ENCODE data around the gene PRSS53. TPM values are rescaled to one million over a fixed set of nuclear protein-coding genes. Genes with fewer than 3 reads are reported as not detected.

PRSS53 gene
- total RNA-seq, 1 experiment from 2014 or later, result 4.4 TPM

DNA sequence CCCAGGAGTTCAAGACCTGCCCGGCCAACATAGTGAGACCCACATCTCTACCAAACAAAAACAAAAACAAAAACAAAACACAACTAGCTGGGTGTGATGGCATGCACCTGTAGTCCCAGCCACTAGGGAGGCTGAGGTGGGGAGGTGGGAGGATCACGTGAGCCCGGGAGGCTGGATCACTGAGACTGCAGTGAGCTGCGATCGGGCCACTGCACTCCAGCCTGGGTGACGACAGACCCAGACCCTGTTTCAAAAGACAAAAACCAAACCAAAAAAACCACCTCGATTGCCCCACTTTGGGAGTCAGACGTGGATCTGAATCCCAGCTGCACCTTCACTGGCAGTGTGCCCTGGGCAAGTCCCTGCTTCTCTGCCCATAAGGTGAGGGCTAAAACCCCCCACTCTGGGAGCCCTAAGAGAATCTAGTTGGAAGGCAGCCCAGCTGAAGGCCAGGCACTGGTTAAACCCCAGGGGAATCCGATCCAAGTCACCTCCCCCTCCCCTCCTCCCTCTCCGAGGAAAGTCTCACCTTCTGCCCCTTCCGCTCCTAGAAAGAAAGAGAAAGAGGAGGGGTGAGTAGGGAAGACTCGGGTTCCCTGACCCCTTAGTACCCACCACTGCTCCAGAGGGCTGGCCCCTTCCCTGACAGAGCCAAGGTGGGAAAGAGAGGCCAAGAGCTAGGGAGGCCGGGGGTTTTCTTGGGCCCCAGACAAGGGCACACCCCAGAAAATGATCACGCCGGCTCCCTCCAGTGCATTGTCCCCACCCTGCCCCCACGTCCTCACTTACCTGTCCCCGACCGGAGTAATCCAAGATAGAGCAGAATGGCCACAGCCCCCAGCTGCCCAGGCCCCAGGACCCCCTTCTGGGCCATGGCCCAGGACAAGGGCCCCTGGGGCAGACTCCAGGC, 46.1 kb upstream of the PRSS53 start:
- CTCF ChIA-PET, result interaction anchor here (0.5 to 2.0 kb wide), 13 partner anchors 16 to 748 kb away, joined by 3 to 7 read pairs (median 3); partner anchors contain the start of genes ARMC5, KAT8 and ZNF267
- H3K36me3 Mint-ChIP-seq (ENCODE audit: insufficient read depth, unreplicated experiment), result peaks cover 19% of the 10 kb centered on the region
- BruUV-seq (replicated peaks), result TSS peak; percentile 64
- TF ChIP-seq, protein P1, sequence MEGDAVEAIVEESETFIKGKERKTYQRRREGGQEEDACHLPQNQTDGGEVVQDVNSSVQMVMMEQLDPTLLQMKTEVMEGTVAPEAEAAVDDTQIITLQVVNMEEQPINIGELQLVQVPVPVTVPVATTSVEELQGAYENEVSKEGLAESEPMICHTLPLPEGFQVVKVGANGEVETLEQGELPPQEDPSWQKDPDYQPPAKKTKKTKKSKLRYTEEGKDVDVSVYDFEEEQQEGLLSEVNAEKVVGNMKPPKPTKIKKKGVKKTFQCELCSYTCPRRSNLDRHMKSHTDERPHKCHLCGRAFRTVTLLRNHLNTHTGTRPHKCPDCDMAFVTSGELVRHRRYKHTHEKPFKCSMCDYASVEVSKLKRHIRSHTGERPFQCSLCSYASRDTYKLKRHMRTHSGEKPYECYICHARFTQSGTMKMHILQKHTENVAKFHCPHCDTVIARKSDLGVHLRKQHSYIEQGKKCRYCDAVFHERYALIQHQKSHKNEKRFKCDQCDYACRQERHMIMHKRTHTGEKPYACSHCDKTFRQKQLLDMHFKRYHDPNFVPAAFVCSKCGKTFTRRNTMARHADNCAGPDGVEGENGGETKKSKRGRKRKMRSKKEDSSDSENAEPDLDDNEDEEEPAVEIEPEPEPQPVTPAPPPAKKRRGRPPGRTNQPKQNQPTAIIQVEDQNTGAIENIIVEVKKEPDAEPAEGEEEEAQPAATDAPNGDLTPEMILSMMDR (IDR thresholded peaks at IDR 0.05; ENCODE audit: unreplicated experiment), result no peak
- H3K27me3 Mint-ChIP-seq (ENCODE audit: insufficient read depth, unreplicated experiment), result no peaks in the 10 kb centered on the region
- POLR2A ChIA-PET, result interaction anchor here (0.7 to 12.0 kb wide), 12 partner anchors 10 to 324 kb away, joined by 3 to 201 read pairs (median 6); partner anchors contain the start of genes ARMC5, BCKDK, FUS and KAT8
- DNase-seq (ENCODE audit: unreplicated experiment), result peak; percentile 88
- H3K27ac Mint-ChIP-seq (ENCODE audit: low read depth, unreplicated experiment), result peak overlapping the region; percentile 6
- H3K4me1 Mint-ChIP-seq (ENCODE audit: insufficient read depth, unreplicated experiment), result peaks cover 28% of the 10 kb centered on the region
- H3K9me3 Mint-ChIP-seq (ENCODE audit: unreplicated experiment), result no peaks in the 10 kb centered on the region
- H3K4me3 Mint-ChIP-seq (ENCODE audit: unreplicated experiment), result peak overlapping the region; percentile 85
- intact Hi-C loops (cut with micrococcal nuclease), result loop anchor here (1.0 kb wide), 1 partner anchor 17 kb away; no protein-coding TSS in a partner anchor

DNA sequence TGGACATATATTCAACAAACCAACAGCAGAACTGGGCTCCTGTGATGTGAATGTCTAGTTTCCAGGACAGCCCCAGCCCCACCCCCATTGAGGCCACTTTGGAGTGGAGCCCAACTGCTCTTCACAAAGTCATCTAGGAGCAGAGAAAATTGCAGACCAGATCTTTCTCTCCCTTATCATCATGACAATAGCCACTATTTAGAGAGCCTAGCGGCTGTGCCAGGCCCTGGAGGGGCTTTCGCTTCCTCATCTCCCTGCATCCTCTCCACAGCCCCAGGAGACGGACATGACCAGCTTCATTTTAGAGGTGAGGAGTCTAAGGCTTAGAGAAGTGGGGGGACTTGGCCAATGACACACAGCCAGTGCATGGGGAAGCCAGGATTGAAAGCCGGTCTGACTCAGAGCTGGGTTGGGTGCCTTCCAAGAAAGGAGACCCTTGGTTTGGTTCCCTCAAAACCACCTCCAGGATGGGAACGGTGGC, 45.4 kb upstream of the PRSS53 start:
- Mint-ChIP-seq H3K27ac (ENCODE audit: low read depth, unreplicated experiment) (peak overlapping the region; percentile 54), H3K4me1 (ENCODE audit: insufficient read depth, unreplicated experiment) (peaks cover 28% of the 10 kb centered on the region), H3K36me3 (ENCODE audit: insufficient read depth, unreplicated experiment) (peaks cover 19% of the 10 kb centered on the region), H3K27me3 (ENCODE audit: insufficient read depth, unreplicated experiment) (no peaks in the 10 kb centered on the region), H3K9me3 (ENCODE audit: unreplicated experiment) (no peaks in the 10 kb centered on the region), H3K4me3 (ENCODE audit: unreplicated experiment) (peak overlapping the region; percentile 85)
- POLR2A ChIA-PET, result interaction anchor here (0.9 to 12.0 kb wide), 9 partner anchors 9 to 325 kb away, joined by 3 to 201 read pairs (median 7); partner anchors contain the start of genes ARMC5, BCKDK, FUS and KAT8
- peak; percentile 67 for DNase-seq (ENCODE audit: unreplicated experiment)
- intact Hi-C loops (cut with micrococcal nuclease), result no loop called here
- CTCF ChIA-PET, result interaction anchor here (0.5 to 0.8 kb wide), 6 partner anchors 130 to 748 kb away, joined by 3 to 4 read pairs (median 3); partner anchors contain the start of gene ARMC5
- TF ChIP-seq, protein P1 (IDR thresholded peaks at IDR 0.05; ENCODE audit: unreplicated experiment), result no peak
- BruUV-seq (replicated peaks), result no TSS peak

GRCh38 chr16:31133046-31133501, 44.3 kb upstream of the PRSS53 start:
- intact Hi-C loops (cut with micrococcal nuclease), result no loop called here
- POLR2A ChIA-PET, result interaction anchor here (1.0 to 12.0 kb wide), 3 partner anchors 10 to 47 kb away, joined by 3 to 201 read pairs (median 20); partner anchors contain the start of genes FUS and KAT8
- H3K36me3 Mint-ChIP-seq (ENCODE audit: insufficient read depth, unreplicated experiment), result peaks cover 19% of the 10 kb centered on the region

More at GRCh38 chr16:31133046-31133501, 44.3 kb upstream of the PRSS53 start:
- DNase-seq (ENCODE audit: unreplicated experiment), result no peak
- CTCF ChIA-PET, result interaction anchor here (1.1 kb wide), 1 partner anchor 9 kb away, joined by 3 read pairs; no protein-coding TSS in a partner anchor
- Mint-ChIP-seq H3K4me3 (ENCODE audit: unreplicated experiment) (no peak overlapping the region), H3K27me3 (ENCODE audit: insufficient read depth, unreplicated experiment) (no peaks in the 10 kb centered on the region), H3K4me1 (ENCODE audit: insufficient read depth, unreplicated experiment) (peaks cover 21% of the 10 kb centered on the region), H3K9me3 (ENCODE audit: unreplicated experiment) (no peaks in the 10 kb centered on the region), H3K27ac (ENCODE audit: low read depth, unreplicated experiment) (no peak overlapping the region)
- no TSS peak for BruUV-seq (replicated peaks)
- TF ChIP-seq, protein P1 (IDR thresholded peaks at IDR 0.05; ENCODE audit: unreplicated experiment), result no peak
